ENCODE data around the gene KRTAP19-1. TPM values are rescaled to one million over a fixed set of nuclear protein-coding genes. Genes with fewer than 3 reads are reported as not detected.

The KRTAP19-1 gene
- total RNA-seq, 1 donor from 2014 or later = not detected

DNA sequence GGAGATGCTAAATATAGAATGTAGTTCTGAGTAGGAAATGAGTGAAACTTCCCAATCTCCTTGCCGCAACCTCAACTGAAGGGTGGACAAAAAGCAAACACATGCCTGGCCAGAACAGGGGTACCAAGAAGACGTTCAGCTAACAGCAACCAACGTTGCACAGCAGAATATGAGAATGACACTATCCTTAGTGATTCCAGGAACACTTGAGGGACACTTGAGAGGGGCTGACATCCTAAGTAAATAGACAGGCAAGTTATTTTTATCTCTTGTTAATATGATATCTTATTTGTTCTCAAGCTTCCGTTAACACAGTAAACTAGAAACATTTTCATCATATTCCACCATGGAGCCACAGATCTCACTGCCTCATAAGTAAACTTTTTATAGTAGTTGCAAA, 908 bp downstream of the KRTAP19-1 start:
- Mint-ChIP-seq H3K27ac (ENCODE audit: unreplicated experiment) (no peak overlapping the region), H3K27me3 (ENCODE audit: low read depth) (peaks cover 2% of the 10 kb centered on the region), H3K4me3 (no peak overlapping the region), H3K9me3 (no peaks in the 10 kb centered on the region), H3K36me3 (ENCODE audit: low read depth) (no peaks in the 10 kb centered on the region), H3K4me1 (peaks cover 3% of the 10 kb centered on the region)
- DNase-seq (ENCODE audit: low read depth, low spot score) = no peak
- TF ChIP-seq, protein P1, sequence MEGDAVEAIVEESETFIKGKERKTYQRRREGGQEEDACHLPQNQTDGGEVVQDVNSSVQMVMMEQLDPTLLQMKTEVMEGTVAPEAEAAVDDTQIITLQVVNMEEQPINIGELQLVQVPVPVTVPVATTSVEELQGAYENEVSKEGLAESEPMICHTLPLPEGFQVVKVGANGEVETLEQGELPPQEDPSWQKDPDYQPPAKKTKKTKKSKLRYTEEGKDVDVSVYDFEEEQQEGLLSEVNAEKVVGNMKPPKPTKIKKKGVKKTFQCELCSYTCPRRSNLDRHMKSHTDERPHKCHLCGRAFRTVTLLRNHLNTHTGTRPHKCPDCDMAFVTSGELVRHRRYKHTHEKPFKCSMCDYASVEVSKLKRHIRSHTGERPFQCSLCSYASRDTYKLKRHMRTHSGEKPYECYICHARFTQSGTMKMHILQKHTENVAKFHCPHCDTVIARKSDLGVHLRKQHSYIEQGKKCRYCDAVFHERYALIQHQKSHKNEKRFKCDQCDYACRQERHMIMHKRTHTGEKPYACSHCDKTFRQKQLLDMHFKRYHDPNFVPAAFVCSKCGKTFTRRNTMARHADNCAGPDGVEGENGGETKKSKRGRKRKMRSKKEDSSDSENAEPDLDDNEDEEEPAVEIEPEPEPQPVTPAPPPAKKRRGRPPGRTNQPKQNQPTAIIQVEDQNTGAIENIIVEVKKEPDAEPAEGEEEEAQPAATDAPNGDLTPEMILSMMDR (conservative IDR thresholded peaks at IDR 0.05) = no peak

DNA sequence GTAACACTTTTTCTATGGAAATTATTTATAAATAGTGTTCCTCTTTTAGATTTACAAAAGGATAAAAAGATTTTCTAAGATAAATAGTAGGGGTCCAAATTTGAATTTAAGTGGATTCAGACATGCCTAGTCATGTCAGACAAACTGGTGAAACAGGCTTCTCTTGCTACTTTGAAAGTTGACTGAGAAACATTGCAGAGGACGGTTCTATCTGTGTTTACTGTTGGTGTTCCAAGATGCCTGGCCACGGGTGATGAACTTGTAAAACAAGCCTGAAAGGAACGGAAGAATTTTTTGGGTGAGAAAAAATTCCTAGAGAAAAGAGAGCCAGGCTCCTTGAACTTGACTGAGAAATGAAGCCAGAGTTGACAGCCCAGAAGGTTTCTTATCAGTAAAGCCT, 2.2 kb downstream of the KRTAP19-1 start:
- H3K27me3 Mint-ChIP-seq (ENCODE audit: low read depth) = peaks cover 2% of the 10 kb centered on the region
- no peaks in the 10 kb centered on the region for H3K36me3 Mint-ChIP-seq (ENCODE audit: low read depth)
- TF ChIP-seq, protein P1 (conservative IDR thresholded peaks at IDR 0.05) = no peak
- no peaks in the 10 kb centered on the region for H3K4me1 Mint-ChIP-seq
- H3K9me3 Mint-ChIP-seq = no peaks in the 10 kb centered on the region
- no peak overlapping the region for H3K27ac Mint-ChIP-seq (ENCODE audit: unreplicated experiment)
- no peak overlapping the region for H3K4me3 Mint-ChIP-seq
- DNase-seq (ENCODE audit: low read depth, low spot score) = no peak

DNA sequence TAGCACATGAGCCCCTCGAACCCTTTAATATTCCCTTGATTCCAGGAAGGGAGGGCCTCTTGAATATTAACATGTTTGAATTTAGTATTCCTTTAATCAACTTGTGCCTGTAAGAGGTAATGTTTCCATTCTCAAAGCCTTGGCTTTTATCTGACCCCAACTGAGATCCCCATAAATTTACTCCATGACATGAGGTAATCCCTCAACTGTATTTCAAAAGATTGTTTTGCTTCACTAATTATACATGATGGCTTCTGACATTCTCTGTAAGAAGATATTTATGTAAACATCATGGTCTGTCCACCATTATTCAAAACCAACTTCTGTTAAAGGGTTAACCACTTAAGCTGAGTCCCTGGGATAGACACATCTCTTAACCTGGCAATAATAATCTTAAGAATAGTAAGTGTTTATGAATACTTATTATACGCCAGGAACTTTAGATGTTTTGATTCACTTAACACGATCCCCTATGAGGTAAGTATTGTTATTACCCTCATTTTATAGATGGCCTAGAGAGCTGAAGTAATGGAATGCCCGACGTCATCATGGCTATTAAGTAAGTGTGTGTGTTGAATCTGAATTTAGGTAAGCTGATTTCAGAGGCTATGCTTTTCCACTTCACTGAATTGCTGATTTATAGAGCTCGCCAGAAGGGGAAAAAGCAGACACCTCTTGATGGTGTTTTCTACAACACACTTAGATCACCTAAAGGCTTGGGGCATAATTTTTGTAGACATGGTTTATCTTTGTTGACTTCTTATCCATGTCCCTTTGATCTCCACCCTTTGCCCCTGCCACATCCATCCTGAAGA, 11.1 kb downstream of the KRTAP19-1 start:
- Mint-ChIP-seq H3K27ac (ENCODE audit: unreplicated experiment) (no peak overlapping the region), H3K27me3 (ENCODE audit: low read depth) (peaks cover 5% of the 10 kb centered on the region), H3K4me3 (no peak overlapping the region)

DNA sequence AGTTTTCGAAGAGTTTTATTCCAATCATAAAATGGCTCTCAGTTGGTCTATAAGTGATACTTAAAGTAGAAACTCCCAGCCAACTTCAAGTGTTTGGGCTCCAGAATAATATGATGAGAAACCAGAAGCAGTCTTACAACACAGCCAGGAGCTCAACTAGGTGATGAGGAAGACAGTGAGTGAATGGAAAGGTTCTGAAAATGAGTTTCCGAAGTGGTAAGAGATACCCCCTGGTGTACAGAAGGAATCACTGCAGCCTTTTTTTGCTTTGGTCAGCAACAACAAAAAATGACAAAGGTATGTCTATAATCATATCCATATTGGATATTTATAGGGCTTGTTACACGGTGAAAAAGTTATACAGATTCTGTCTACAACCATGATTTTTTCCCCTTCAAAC, 16.5 kb downstream of the KRTAP19-1 start:
- Mint-ChIP-seq H3K27me3 (ENCODE audit: low read depth) (no peaks in the 10 kb centered on the region), H3K4me3 (no peak overlapping the region), H3K9me3 (no peaks in the 10 kb centered on the region), H3K4me1 (peaks cover 8% of the 10 kb centered on the region), H3K27ac (ENCODE audit: unreplicated experiment) (no peak overlapping the region), H3K36me3 (ENCODE audit: low read depth) (no peaks in the 10 kb centered on the region)
- no peak for DNase-seq (ENCODE audit: low read depth, low spot score)
- TF ChIP-seq, protein P1 (conservative IDR thresholded peaks at IDR 0.05) = peak; percentile 64

More for the DNA sequence above, 11.1 kb downstream of the KRTAP19-1 start:
- peaks cover 11% of the 10 kb centered on the region for H3K4me1 Mint-ChIP-seq
- no peaks in the 10 kb centered on the region for H3K9me3 Mint-ChIP-seq
- DNase-seq (ENCODE audit: low read depth, low spot score) = no peak
- TF ChIP-seq, protein P1 (conservative IDR thresholded peaks at IDR 0.05) = no peak
- H3K36me3 Mint-ChIP-seq (ENCODE audit: low read depth) = no peaks in the 10 kb centered on the region

DNA sequence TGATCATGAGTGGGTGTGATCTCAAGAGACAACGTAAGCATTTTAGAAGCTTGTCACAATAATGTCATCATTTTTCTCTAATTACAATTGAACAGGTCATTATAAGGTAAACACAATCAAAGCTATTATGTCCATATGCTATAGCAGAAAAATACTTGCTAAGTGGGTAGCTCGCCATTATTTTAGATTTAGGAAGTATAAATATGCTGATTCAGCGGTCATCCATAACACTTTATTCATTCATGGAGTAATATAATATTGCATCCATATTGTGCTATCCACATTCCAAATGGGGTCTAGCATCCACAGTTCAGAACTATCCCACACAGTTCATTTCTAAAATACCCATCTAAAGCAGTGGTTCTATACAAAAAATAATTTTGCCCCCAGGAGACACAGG, 31.7 kb downstream of the KRTAP19-1 start:
- Mint-ChIP-seq H3K36me3 (ENCODE audit: low read depth) (no peaks in the 10 kb centered on the region), H3K4me3 (no peak overlapping the region), H3K27ac (ENCODE audit: unreplicated experiment) (no peak overlapping the region), H3K4me1 (no peaks in the 10 kb centered on the region), H3K27me3 (ENCODE audit: low read depth) (no peaks in the 10 kb centered on the region), H3K9me3 (peaks cover 2% of the 10 kb centered on the region)
- DNase-seq (ENCODE audit: low read depth, low spot score) = no peak
- TF ChIP-seq, protein P1 (conservative IDR thresholded peaks at IDR 0.05) = no peak

Data from neural crest cell (in vitro differentiated cells).